Measurements from ENCODE around the gene SIX3.

The SIX3 gene

GRCh38 chr2:44941551-44942234 lies at the start of gene SIX3:
Gene SIX3 (plus strand): TSS chr2:44941702. CDS start chr2:44942105, 403 bp downstream.
- Histone ChIP-seq H3K9me3 (ENCODE audit: insufficient read depth, low read depth, low read length) (peaks cover 12% of the 10 kb centered on the region; the same call in 1 of the 2 replicates), H3K4me3 (ENCODE audit: low read length) (peak within 1 kb of the TSS; percentile 65), H3K27me3 (ENCODE audit: insufficient read depth, low read length) (peaks cover 100% of the 10 kb centered on the region), H3K27ac (ENCODE audit: low read length) (no peak within 1 kb of the TSS), H3K9ac (ENCODE audit: low read depth, low read length) (no peak within 1 kb of the TSS), H3K36me3 (ENCODE audit: insufficient read depth, low read depth, low read length) (no peaks in the 10 kb centered on the region), H3K4me1 (ENCODE audit: insufficient read depth, low read length) (peaks cover 44% of the 10 kb centered on the region)

GRCh38 chr2:44894058-44894457 lies 47.4 kb upstream of the SIX3 start:
- no peak overlapping the region for H3K4me3 ChIP-seq (ENCODE audit: low read length)
- no peak overlapping the region for H3K9ac ChIP-seq (ENCODE audit: low read depth, low read length)
- peaks cover 16% of the 10 kb centered on the region for H3K9me3 ChIP-seq (ENCODE audit: insufficient read depth, low read depth, low read length)
- no peaks in the 10 kb centered on the region for H3K4me1 ChIP-seq (ENCODE audit: insufficient read depth, low read length)
- no peaks in the 10 kb centered on the region for H3K27me3 ChIP-seq (ENCODE audit: insufficient read depth, low read length)
- H3K27ac ChIP-seq (ENCODE audit: low read length), result no peak overlapping the region
- no peaks in the 10 kb centered on the region for H3K36me3 ChIP-seq (ENCODE audit: insufficient read depth, low read depth, low read length)

GRCh38 chr2:44895061-44895460 lies 46.4 kb upstream of the SIX3 start:
- Histone ChIP-seq H3K27me3 (ENCODE audit: insufficient read depth, low read length) (peaks cover 5% of the 10 kb centered on the region; the same call in 1 of the 2 replicates), H3K27ac (ENCODE audit: low read length) (no peak overlapping the region), H3K4me3 (ENCODE audit: low read length) (no peak overlapping the region), H3K4me1 (ENCODE audit: insufficient read depth, low read length) (no peaks in the 10 kb centered on the region), H3K9me3 (ENCODE audit: insufficient read depth, low read depth, low read length) (peaks cover 16% of the 10 kb centered on the region), H3K36me3 (ENCODE audit: insufficient read depth, low read depth, low read length) (no peaks in the 10 kb centered on the region), H3K9ac (ENCODE audit: low read depth, low read length) (no peak overlapping the region)

- H3K4me3 ChIP-seq (ENCODE audit: low read length), result no peak overlapping the region
- H3K36me3 ChIP-seq (ENCODE audit: insufficient read depth, low read depth, low read length), result no peaks in the 10 kb centered on the region
- no peak overlapping the region for H3K27ac ChIP-seq (ENCODE audit: low read length)
- H3K9me3 ChIP-seq (ENCODE audit: insufficient read depth, low read depth, low read length), result peaks cover 3% of the 10 kb centered on the region
- peaks cover 9% of the 10 kb centered on the region; the same call in 1 of the 2 replicates for H3K27me3 ChIP-seq (ENCODE audit: insufficient read depth, low read length)
- H3K4me1 ChIP-seq (ENCODE audit: insufficient read depth, low read length), result no peaks in the 10 kb centered on the region
- no peak overlapping the region for H3K9ac ChIP-seq (ENCODE audit: low read depth, low read length)
These were observed 44.1 kb upstream of the SIX3 start for GRCh38 chr2:44897406-44897805.

- Histone ChIP-seq H3K4me3 (ENCODE audit: low read length) (no peak overlapping the region), H3K27ac (ENCODE audit: low read length) (no peak overlapping the region), H3K9ac (ENCODE audit: low read depth, low read length) (no peak overlapping the region), H3K36me3 (ENCODE audit: insufficient read depth, low read depth, low read length) (no peaks in the 10 kb centered on the region), H3K4me1 (ENCODE audit: insufficient read depth, low read length) (peaks cover 4% of the 10 kb centered on the region; the same call in 1 of the 2 replicates), H3K9me3 (ENCODE audit: insufficient read depth, low read depth, low read length) (no peaks in the 10 kb centered on the region), H3K27me3 (ENCODE audit: insufficient read depth, low read length) (peaks cover 9% of the 10 kb centered on the region; the same call in 1 of the 2 replicates)
These were observed 39.0 kb upstream of the SIX3 start for GRCh38 chr2:44902217-44903137.

- H3K27ac ChIP-seq (ENCODE audit: low read length), result no peak overlapping the region
- H3K4me3 ChIP-seq (ENCODE audit: low read length), result no peak overlapping the region
- H3K27me3 ChIP-seq (ENCODE audit: insufficient read depth, low read length), result peaks cover 8% of the 10 kb centered on the region; the same call in 1 of the 2 replicates
- H3K36me3 ChIP-seq (ENCODE audit: insufficient read depth, low read depth, low read length), result no peaks in the 10 kb centered on the region
- H3K9ac ChIP-seq (ENCODE audit: low read depth, low read length), result no peak overlapping the region
- H3K4me1 ChIP-seq (ENCODE audit: insufficient read depth, low read length), result peaks cover 4% of the 10 kb centered on the region; the same call in 1 of the 2 replicates
- H3K9me3 ChIP-seq (ENCODE audit: insufficient read depth, low read depth, low read length), result no peaks in the 10 kb centered on the region
These were observed 36.9 kb upstream of the SIX3 start for GRCh38 chr2:44904578-44904977.

GRCh38 chr2:44906972-44907371 lies 34.5 kb upstream of the SIX3 start:
- no peak overlapping the region for H3K4me3 ChIP-seq (ENCODE audit: low read length)
- H3K4me1 ChIP-seq (ENCODE audit: insufficient read depth, low read length), result peaks cover 4% of the 10 kb centered on the region; the same call in 1 of the 2 replicates
- no peaks in the 10 kb centered on the region for H3K27me3 ChIP-seq (ENCODE audit: insufficient read depth, low read length)
- H3K27ac ChIP-seq (ENCODE audit: low read length), result no peak overlapping the region
- no peaks in the 10 kb centered on the region for H3K36me3 ChIP-seq (ENCODE audit: insufficient read depth, low read depth, low read length)
- H3K9me3 ChIP-seq (ENCODE audit: insufficient read depth, low read depth, low read length), result peaks cover 6% of the 10 kb centered on the region; the same call in 1 of the 2 replicates
- no peak overlapping the region for H3K9ac ChIP-seq (ENCODE audit: low read depth, low read length)

- no peak overlapping the region for H3K27ac ChIP-seq (ENCODE audit: low read length)
- peaks cover 8% of the 10 kb centered on the region; the same call in 1 of the 2 replicates for H3K4me1 ChIP-seq (ENCODE audit: insufficient read depth, low read length)
These were observed 31.7 kb upstream of the SIX3 start for GRCh38 chr2:44909831-44910230.

GRCh38 chr2:44912660-44913059 lies 28.8 kb upstream of the SIX3 start:
- H3K4me1 ChIP-seq (ENCODE audit: insufficient read depth, low read length), result peaks cover 8% of the 10 kb centered on the region; the same call in 1 of the 2 replicates
- H3K36me3 ChIP-seq (ENCODE audit: insufficient read depth, low read depth, low read length), result no peaks in the 10 kb centered on the region
- H3K9me3 ChIP-seq (ENCODE audit: insufficient read depth, low read depth, low read length), result peaks cover 6% of the 10 kb centered on the region; the same call in 1 of the 2 replicates
- H3K4me3 ChIP-seq (ENCODE audit: low read length), result no peak overlapping the region
- no peak overlapping the region for H3K9ac ChIP-seq (ENCODE audit: low read depth, low read length)
- H3K27me3 ChIP-seq (ENCODE audit: insufficient read depth, low read length), result peaks cover 12% of the 10 kb centered on the region; the same call in 1 of the 2 replicates
- H3K27ac ChIP-seq (ENCODE audit: low read length), result no peak overlapping the region

More at GRCh38 chr2:44909831-44910230, 31.7 kb upstream of the SIX3 start:
- H3K27me3 ChIP-seq (ENCODE audit: insufficient read depth, low read length), result no peaks in the 10 kb centered on the region
- no peaks in the 10 kb centered on the region for H3K36me3 ChIP-seq (ENCODE audit: insufficient read depth, low read depth, low read length)
- no peak overlapping the region for H3K4me3 ChIP-seq (ENCODE audit: low read length)
- H3K9me3 ChIP-seq (ENCODE audit: insufficient read depth, low read depth, low read length), result peaks cover 6% of the 10 kb centered on the region; the same call in 1 of the 2 replicates
- H3K9ac ChIP-seq (ENCODE audit: low read depth, low read length), result no peak overlapping the region

GRCh38 chr2:44916291-44916690 lies 25.2 kb upstream of the SIX3 start:
- H3K4me3 ChIP-seq (ENCODE audit: low read length), result no peak overlapping the region
- no peak overlapping the region for H3K9ac ChIP-seq (ENCODE audit: low read depth, low read length)
- peaks cover 8% of the 10 kb centered on the region; the same call in 1 of the 2 replicates for H3K4me1 ChIP-seq (ENCODE audit: insufficient read depth, low read length)
- no peaks in the 10 kb centered on the region for H3K36me3 ChIP-seq (ENCODE audit: insufficient read depth, low read depth, low read length)
- peaks cover 4% of the 10 kb centered on the region; the same call in 1 of the 2 replicates for H3K9me3 ChIP-seq (ENCODE audit: insufficient read depth, low read depth, low read length)
- peaks cover 38% of the 10 kb centered on the region; the same call in 1 of the 2 replicates for H3K27me3 ChIP-seq (ENCODE audit: insufficient read depth, low read length)
- no peak overlapping the region for H3K27ac ChIP-seq (ENCODE audit: low read length)

GRCh38 chr2:44918095-44918775 lies 23.3 kb upstream of the SIX3 start:
- H3K4me1 ChIP-seq (ENCODE audit: insufficient read depth, low read length), result peaks cover 8% of the 10 kb centered on the region; the same call in 1 of the 2 replicates

More at GRCh38 chr2:44918095-44918775, 23.3 kb upstream of the SIX3 start:
- Histone ChIP-seq H3K4me3 (ENCODE audit: low read length) (no peak overlapping the region), H3K27me3 (ENCODE audit: insufficient read depth, low read length) (peaks cover 55% of the 10 kb centered on the region), H3K9me3 (ENCODE audit: insufficient read depth, low read depth, low read length) (no peaks in the 10 kb centered on the region), H3K36me3 (ENCODE audit: insufficient read depth, low read depth, low read length) (no peaks in the 10 kb centered on the region), H3K27ac (ENCODE audit: low read length) (no peak overlapping the region), H3K9ac (ENCODE audit: low read depth, low read length) (no peak overlapping the region)

Data from iPS-20b (cell line).